Naive thymus-derived CD4-positive, alpha-beta T cell (primary cell): ENCODE measurements around the gene NTMT1. TPM values are rescaled to one million over a fixed set of nuclear protein-coding genes. Genes with fewer than 3 reads are reported as not detected.

ENCODE experiments used
- ATAC-seq: fragments of 150-1000 bp; cut with Tn5 transposase; 2 replicates; pipeline ENCODE4 v1.10.0; 2021; ENCODE audit warnings: mild to moderate bottlenecking, moderate library complexity
- CTCF ChIA-PET: fragments of 350-600 bp; sonication (Branson Sonifier 250); formaldehyde crosslinking; loops from one replicate; lab custom pipeline; 2021; ENCODE audit warnings: antibody characterized with exemption; lab: Charles Lee
- POLR2A ChIA-PET: fragments of 350-600 bp; sonication (Branson Sonifier 250); formaldehyde crosslinking; loops from one replicate; lab custom pipeline; 2021; ENCODE audit warnings: antibody characterized with exemption, inconsistent platforms; lab: Charles Lee
- DNase-seq, 9 donors: peaks; one replicate each; pipeline versions ENCODE4 v3.0.0 to v3.0.0-alpha.2; 2020 to 2022; ENCODE audit warnings: mixed read lengths in 1 of 9
- H3K27ac ChIP-seq: one replicate; pipeline ENCODE4 v1.7.0; 2013; ENCODE audit warnings: mild to moderate bottlenecking, low read depth, low read length, moderate library complexity
- H3K27me3 ChIP-seq, 2 donors: one replicate each; pipeline ENCODE4 v1.7.0; 2013; ENCODE audit warnings: low read length in 2 of 2, mild to moderate bottlenecking in 2 of 2, moderate library complexity in 2 of 2; ENCODE audit not compliant: control insufficient read depth in 2 of 2, insufficient read depth in 2 of 2
- H3K36me3 ChIP-seq, 3 experiments: 1 replicate in 2 of 3; 2 replicates in 1 of 3; pipeline ENCODE4 v1.7.0; 2013; ENCODE audit warnings: low read length in 3 of 3, mild to moderate bottlenecking in 3 of 3, moderate library complexity in 1 of 3; ENCODE audit not compliant: insufficient read depth in 3 of 3, control insufficient read depth in 2 of 3
- H3K4me1 ChIP-seq, 2 donors: one replicate each; pipeline ENCODE4 v1.7.0; 2013; ENCODE audit warnings: low read length in 2 of 2, mild to moderate bottlenecking in 2 of 2, moderate library complexity in 1 of 2; ENCODE audit not compliant: control insufficient read depth in 2 of 2, insufficient read depth in 2 of 2
- H3K4me3 ChIP-seq: 2 replicates; pipeline ENCODE4 v1.7.0; 2013; ENCODE audit warnings: mild to moderate bottlenecking, low read length
- H3K9me3 ChIP-seq, 3 experiments: 1 replicate in 2 of 3; 2 replicates in 1 of 3; pipeline ENCODE4 v1.7.0; 2013; ENCODE audit warnings: low read length in 3 of 3; ENCODE audit not compliant: control insufficient read depth in 2 of 3
- H3K27ac Mint-ChIP-seq, 9 donors: one replicate each; pipeline ENCODE4 v1.8.0; 2020 to 2022; ENCODE audit warnings: mixed read lengths in 9 of 9, mild to moderate bottlenecking in 8 of 9, moderate library complexity in 5 of 9, inconsistent platforms in 2 of 9
- H3K27me3 Mint-ChIP-seq, 5 donors: one replicate each; pipeline ENCODE4 v1.8.0; 2021 to 2022; ENCODE audit warnings: mixed read lengths in 5 of 5, mild to moderate bottlenecking in 1 of 5
- H3K36me3 Mint-ChIP-seq, 5 donors: one replicate each; pipeline ENCODE4 v1.8.0; 2020 to 2022; ENCODE audit warnings: mixed read lengths in 5 of 5, mild to moderate bottlenecking in 3 of 5, inconsistent platforms in 1 of 5
- H3K4me1 Mint-ChIP-seq, 7 donors: one replicate each; pipeline ENCODE4 v1.8.0; 2020 to 2022; ENCODE audit warnings: mixed read lengths in 7 of 7, mild to moderate bottlenecking in 3 of 7, inconsistent platforms in 1 of 7
- H3K4me3 Mint-ChIP-seq, 10 donors: one replicate each; pipeline ENCODE4 v1.8.0; 2020 to 2022; ENCODE audit warnings: mild to moderate bottlenecking in 10 of 10, mixed read lengths in 10 of 10, moderate library complexity in 6 of 10, inconsistent platforms in 2 of 10
- H3K9me3 Mint-ChIP-seq, 11 donors: one replicate each; pipeline ENCODE4 v1.8.0; 2020 to 2022; ENCODE audit warnings: mixed read lengths in 11 of 11, mild to moderate bottlenecking in 4 of 11, inconsistent platforms in 1 of 11, moderate library complexity in 1 of 11
- intact Hi-C, 2 donors: fragments of 100-400 bp; cut with micrococcal nuclease; formaldehyde crosslinking; loops; one replicate each; pipeline ENCODE4 v1.15.1; 2023
- polyA plus RNA-seq, 2 donors: library from polyadenylated mRNA; unstranded; fragments of 300-500 nt; fragmentation: Illumina TruSeq; gene quantifications; one replicate each; pipeline ENCODE4 v1.2.3, GENCODE V29; 2021
- total RNA-seq, 6 experiments: library from RNA in 5 of 6; stranded (reverse) in 5 of 6; gene quantifications; 1 replicate in 5 of 6; 2 replicates in 1 of 6; pipeline ENCODE4 v1.2.3 and lab custom pipeline; 2021 to 2026

NTMT1 gene
- total and polyA plus RNA-seq, 7 experiments from 2014 or later = 31.0 to 58.9 (median 43.7) TPM

DNA sequence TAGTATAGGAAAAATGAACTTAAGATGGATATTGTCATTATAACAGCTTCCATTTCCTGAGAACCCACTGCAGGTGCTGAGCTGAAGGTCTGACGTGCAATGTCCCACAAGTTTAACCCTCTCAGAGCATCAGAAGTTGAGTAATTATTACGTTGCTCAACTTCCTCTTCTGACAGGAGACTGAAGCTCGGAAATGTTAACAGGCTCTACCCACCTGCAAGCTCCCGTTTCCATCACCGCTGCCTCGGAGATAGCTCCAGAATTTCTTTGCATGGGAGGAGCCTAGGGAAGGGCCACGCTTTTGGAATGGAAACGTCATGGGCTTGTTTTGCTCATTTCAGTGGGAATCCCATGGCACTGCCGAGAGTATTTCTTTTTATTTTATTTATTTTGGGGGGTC is 1.0 kb upstream of the NTMT1 start:
- Histone ChIP-seq H3K36me3 (peaks cover 0 to 6% (median 0%) of the 10 kb centered on the region in 3 experiments), H3K27me3 (peaks cover 0 to 7% of the 10 kb centered on the region in 2 donors), H3K4me1 (peaks cover 27 to 48% of the 10 kb centered on the region in 2 donors), H3K4me3 (peak overlapping the region; percentile 23), H3K9me3 (no peaks in the 10 kb centered on the region), H3K27ac (peak overlapping the region; percentile 57)
- ChIA-PET CTCF (interaction anchor here (0.6 to 4.8 kb wide), 20 partner anchors 11 to 514 kb away, joined by 3 to 58 read pairs (median 5); partner anchors contain the start of gene PTPA), POLR2A (interaction anchor here (0.6 to 5.6 kb wide), 11 partner anchors 9 to 738 kb away, joined by 3 to 35 read pairs (median 6); partner anchors contain the start of genes ASB6 and PTPA)
- H3K9me3 Mint-ChIP-seq = peaks cover 0 to 4% (median 0%) of the 10 kb centered on the region in 11 donors
- peaks cover 0 to 1% (median 0%) of the 10 kb centered on the region in 5 donors for H3K36me3 Mint-ChIP-seq
- peaks cover 8 to 23% (median 12%) of the 10 kb centered on the region in 5 donors for H3K27me3 Mint-ChIP-seq
- peak in 6 of 9 donors; percentile 55 to 78 (median 64) for DNase-seq
- intact Hi-C loops = loop anchor here (1.0 to 10.0 kb wide), 8 partner anchors 14 to 486 kb away; partner anchors contain the start of gene TOR1B (in 1 of the 2)
- H3K27ac Mint-ChIP-seq = peak overlapping the region; percentile 77 to 99 (median 94)
- ATAC-seq = peak; percentile 28
- H3K4me3 Mint-ChIP-seq = peak overlapping the region; percentile 85 to 95 (median 88)
- peaks cover 26 to 57% (median 52%) of the 10 kb centered on the region in 7 donors for H3K4me1 Mint-ChIP-seq

DNA sequence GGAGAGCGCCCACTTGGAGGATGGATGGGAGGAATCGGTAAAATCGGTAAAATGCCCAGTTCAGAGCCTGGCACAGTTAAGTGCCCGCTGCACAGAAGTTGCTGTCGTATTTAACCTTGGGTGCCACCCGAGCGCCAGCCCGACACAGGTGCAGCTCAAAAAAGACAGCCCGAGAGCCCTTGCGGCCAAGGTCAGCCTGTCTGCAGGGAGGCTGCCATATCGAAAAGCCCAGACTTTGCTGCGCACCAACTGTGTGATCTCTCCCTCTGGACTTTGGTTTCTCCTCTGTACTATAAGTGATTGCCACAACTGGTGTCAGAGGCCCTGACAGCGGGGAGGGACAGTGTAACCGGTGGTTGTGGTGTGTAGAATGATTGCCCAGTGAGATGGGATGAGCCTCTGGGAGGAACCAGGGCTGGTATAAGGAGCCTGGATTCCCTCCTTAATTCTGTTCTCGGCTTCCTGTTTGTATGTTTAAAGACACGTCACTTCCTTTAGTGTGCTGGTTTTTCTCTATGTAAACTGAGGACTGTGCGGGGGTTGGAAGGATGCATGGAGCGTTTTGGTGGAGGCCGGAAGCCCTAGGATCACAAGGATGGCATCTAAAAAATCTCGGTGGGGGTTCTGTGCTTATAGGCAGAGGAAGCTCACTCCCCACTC is 792 bp downstream of the NTMT1 start:
- DNase-seq (peak in 6 of 9 donors; percentile 31 to 51 (median 42)), ATAC-seq (peak; percentile 26)
- Histone ChIP-seq H3K27ac (peak overlapping the region; percentile 89), H3K4me1 (peaks cover 27 to 42% of the 10 kb centered on the region in 2 donors), H3K36me3 (peaks cover 0 to 17% (median 0%) of the 10 kb centered on the region in 3 experiments), H3K27me3 (no peaks in the 10 kb centered on the region), H3K9me3 (no peaks in the 10 kb centered on the region), H3K4me3 (peak overlapping the region; percentile 85)
- CTCF ChIA-PET = interaction anchor here (0.7 to 4.8 kb wide), 6 partner anchors 13 to 501 kb away, joined by 3 to 58 read pairs (median 7); no protein-coding TSS in a partner anchor
- H3K4me1 Mint-ChIP-seq = peaks cover 39 to 68% (median 65%) of the 10 kb centered on the region in 7 donors
- POLR2A ChIA-PET = interaction anchor here (1.1 to 5.6 kb wide), 8 partner anchors 10 to 488 kb away, joined by 5 to 35 read pairs (median 8); partner anchors contain the start of genes ASB6 and IER5L
- H3K27ac Mint-ChIP-seq = peak overlapping the region; percentile 88 to 99 (median 94)
- H3K36me3 Mint-ChIP-seq = peaks cover 0 to 1% (median 0%) of the 10 kb centered on the region in 5 donors
- H3K27me3 Mint-ChIP-seq = peaks cover 0 to 12% (median 4%) of the 10 kb centered on the region in 5 donors
- peaks cover 0 to 4% (median 0%) of the 10 kb centered on the region in 11 donors for H3K9me3 Mint-ChIP-seq
- peak overlapping the region; percentile 85 to 95 (median 88) for H3K4me3 Mint-ChIP-seq
- intact Hi-C loops = loop anchor here (1.0 to 10.0 kb wide), 10 partner anchors 16 to 590 kb away; partner anchors contain the start of genes ASB6 (in 2 of the 2), CRAT (in 1 of the 2), DOLPP1 (in 1 of the 2) and IER5L (in 1 of the 2)

DNA sequence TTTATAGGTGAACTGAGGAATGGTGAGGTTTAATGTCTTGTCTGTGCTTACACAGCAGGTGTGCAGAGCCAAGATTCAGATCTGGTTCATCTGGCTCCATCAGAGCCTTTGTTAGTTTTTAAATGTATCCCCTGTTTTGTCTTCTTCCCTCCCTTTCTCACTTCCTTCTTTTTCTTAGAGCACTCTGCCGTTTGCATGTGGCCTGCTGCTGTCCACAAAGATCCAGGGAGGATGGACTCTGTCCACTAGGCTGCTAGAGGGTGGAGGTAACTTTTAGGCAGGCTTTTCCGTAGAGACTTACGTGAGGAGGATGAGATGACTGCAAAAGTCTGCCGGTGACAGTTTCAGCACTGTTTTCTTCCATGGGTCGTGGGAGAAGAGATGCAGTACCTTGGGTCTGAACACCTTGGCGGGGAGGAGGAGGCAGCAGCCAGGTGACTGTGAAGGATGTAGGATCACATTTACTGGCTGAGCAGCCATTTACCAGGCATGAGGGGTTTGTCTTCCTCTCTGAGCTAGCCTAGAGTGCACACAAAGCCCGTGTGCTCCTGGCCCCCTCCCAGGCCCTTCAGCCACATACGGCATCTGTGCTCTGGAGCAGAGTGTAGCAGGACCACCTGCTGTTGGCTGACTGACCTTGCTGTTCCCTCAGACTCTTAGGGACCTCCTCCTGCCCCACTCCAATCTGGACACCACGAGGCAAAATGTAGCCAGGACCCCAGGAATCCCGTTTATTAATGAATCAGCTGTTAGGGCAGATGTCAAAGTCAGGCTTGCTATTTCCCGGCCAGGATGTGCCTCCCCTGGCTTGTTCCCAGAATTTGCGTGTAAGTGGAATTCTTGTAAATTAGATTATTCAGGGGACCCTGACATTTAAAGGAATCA is 1.8 kb downstream of the NTMT1 start:
- no peaks in the 10 kb centered on the region for H3K9me3 ChIP-seq
- H3K27ac Mint-ChIP-seq = peak overlapping the region; percentile 88 to 99 (median 94)
- ATAC-seq (no peak), DNase-seq (no peak)
- H3K27me3 ChIP-seq = no peaks in the 10 kb centered on the region
- H3K9me3 Mint-ChIP-seq = peaks cover 0 to 4% (median 0%) of the 10 kb centered on the region in 11 donors
- peaks cover 0 to 5% (median 0%) of the 10 kb centered on the region in 5 donors for H3K36me3 Mint-ChIP-seq
- H3K4me1 Mint-ChIP-seq = peaks cover 41 to 74% (median 68%) of the 10 kb centered on the region in 7 donors
- intact Hi-C loops = loop anchor here (5.0 to 10.0 kb wide), 5 partner anchors 165 to 260 kb away; partner anchors contain the start of gene TOR1B (in 1 of the 2)
- peaks cover 27 to 42% of the 10 kb centered on the region in 2 donors for H3K4me1 ChIP-seq
- H3K4me3 ChIP-seq = peak overlapping the region; percentile 85
- peaks cover 0 to 26% (median 4%) of the 10 kb centered on the region in 3 experiments for H3K36me3 ChIP-seq
- ChIA-PET POLR2A (interaction anchor here (0.6 to 5.6 kb wide), 5 partner anchors 9 to 489 kb away, joined by 4 to 35 read pairs (median 9); partner anchors contain the start of genes ASB6 and IER5L), CTCF (interaction anchor here (2.1 kb wide), 1 partner anchor 489 kb away, joined by 7 read pairs; no protein-coding TSS in a partner anchor)
- peak overlapping the region; percentile 85 to 95 (median 88) for H3K4me3 Mint-ChIP-seq
- peak overlapping the region; percentile 89 for H3K27ac ChIP-seq
- H3K27me3 Mint-ChIP-seq = peaks cover 0 to 6% (median 0%) of the 10 kb centered on the region in 5 donors

DNA sequence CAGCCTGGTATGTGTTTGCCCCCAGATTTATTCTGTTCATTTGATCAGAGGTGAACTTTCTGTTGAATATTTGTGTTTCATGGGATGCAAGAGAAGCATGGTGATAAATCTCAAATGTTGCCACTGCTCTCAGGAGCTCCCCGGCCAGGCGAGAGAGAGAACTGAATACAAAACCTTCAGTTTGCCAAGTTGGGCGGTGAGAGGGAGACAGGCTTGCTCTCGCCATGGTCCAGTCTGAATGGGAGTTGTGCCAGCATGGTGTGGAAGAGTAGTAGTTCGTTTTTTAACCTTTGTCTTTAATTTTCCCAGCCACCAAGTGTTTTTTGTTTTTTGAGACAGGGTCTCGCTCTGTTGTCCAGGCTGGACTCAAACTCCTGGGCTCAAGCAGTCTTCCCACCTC is 2.7 kb downstream of the NTMT1 start:
- Mint-ChIP-seq H3K27me3 (no peaks in the 10 kb centered on the region), H3K27ac (peak overlapping the region in 7 of 9 donors; percentile 13 to 94 (median 56)), H3K4me3 (peak overlapping the region in 6 of 10 donors; percentile 29 to 95 (median 46)), H3K9me3 (peaks cover 0 to 4% (median 0%) of the 10 kb centered on the region in 11 donors), H3K4me1 (peaks cover 41 to 74% (median 68%) of the 10 kb centered on the region in 7 donors), H3K36me3 (peaks cover 0 to 5% (median 0%) of the 10 kb centered on the region in 5 donors)
- Histone ChIP-seq H3K4me3 (no peak overlapping the region), H3K36me3 (peaks cover 0 to 35% (median 4%) of the 10 kb centered on the region in 3 experiments), H3K27me3 (no peaks in the 10 kb centered on the region), H3K4me1 (peaks cover 27 to 42% of the 10 kb centered on the region in 2 donors), H3K9me3 (no peaks in the 10 kb centered on the region), H3K27ac (peak overlapping the region; percentile 89)
- POLR2A ChIA-PET = interaction anchor here (2.7 kb wide), 1 partner anchor 8 kb away, joined by 8 read pairs; no protein-coding TSS in a partner anchor
- ATAC-seq (no peak), DNase-seq (no peak)
- intact Hi-C loops = loop anchor here (5.0 to 10.0 kb wide), 5 partner anchors 164 to 259 kb away; partner anchors contain the start of gene TOR1B (in 1 of the 2)
- CTCF ChIA-PET = no interaction called here

DNA sequence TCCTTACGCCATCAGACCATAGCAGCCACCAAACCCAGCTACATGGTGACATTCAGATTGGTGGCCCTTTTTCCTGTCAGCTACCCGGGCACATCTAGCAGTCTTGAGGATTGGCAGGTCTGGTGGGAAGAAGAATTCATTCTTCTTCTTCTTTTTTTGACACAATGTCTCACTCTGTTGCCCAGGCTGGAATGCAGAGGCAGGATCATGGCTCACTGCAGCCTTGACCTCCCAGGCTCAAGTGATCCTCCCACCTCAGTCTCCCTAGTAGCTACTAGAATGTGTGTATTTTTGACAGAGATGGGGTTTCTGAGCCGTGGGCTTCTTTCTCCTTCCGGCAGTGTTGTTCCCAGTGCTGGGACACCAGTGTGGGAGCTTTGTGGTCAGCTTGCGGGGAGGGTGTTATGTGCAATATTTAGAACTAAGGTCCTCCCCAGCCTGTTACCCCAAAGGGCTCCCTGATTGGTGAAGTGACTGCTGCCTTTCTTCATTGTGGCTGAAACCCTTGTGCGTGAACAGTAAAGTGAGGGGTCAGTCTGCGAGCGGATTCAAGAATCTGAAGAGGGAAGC is 3.4 kb downstream of the NTMT1 start:
- H3K36me3 Mint-ChIP-seq = peaks cover 0 to 5% (median 0%) of the 10 kb centered on the region in 5 donors
- Histone ChIP-seq H3K36me3 (peaks cover 0 to 41% (median 4%) of the 10 kb centered on the region in 3 experiments), H3K4me3 (no peak overlapping the region), H3K4me1 (peaks cover 26 to 39% of the 10 kb centered on the region in 2 donors), H3K27me3 (no peaks in the 10 kb centered on the region), H3K27ac (no peak overlapping the region), H3K9me3 (no peaks in the 10 kb centered on the region)
- peak overlapping the region in 6 of 9 donors; percentile 13 to 94 (median 72) for H3K27ac Mint-ChIP-seq
- no peaks in the 10 kb centered on the region for H3K27me3 Mint-ChIP-seq
- peak overlapping the region in 5 of 10 donors; percentile 29 to 95 (median 61) for H3K4me3 Mint-ChIP-seq
- ATAC-seq (no peak), DNase-seq (no peak)
- peaks cover 38 to 69% (median 63%) of the 10 kb centered on the region in 7 donors for H3K4me1 Mint-ChIP-seq
- intact Hi-C loops = loop anchor here (5.0 to 10.0 kb wide), 5 partner anchors 163 to 258 kb away; partner anchors contain the start of gene TOR1B (in 1 of the 2)
- ChIA-PET CTCF (interaction anchor here (0.6 to 1.9 kb wide), 3 partner anchors 10 to 490 kb away, joined by 3 to 6 read pairs (median 5); no protein-coding TSS in a partner anchor), POLR2A (interaction anchor here (1.3 to 2.7 kb wide), 2 partner anchors 8 to 10 kb away, joined by 3 to 8 read pairs; no protein-coding TSS in a partner anchor)
- no peaks in the 10 kb centered on the region for H3K9me3 Mint-ChIP-seq
